Testis (tissue), 2 donors: Measurements from ENCODE around the gene ZMYND10.

Experiments
- POLR2A ChIP-seq: fragments of 450-650 bp; IDR thresholded peaks from one replicate; pipeline ENCODE4 v1.6.1; 2017; ENCODE audit warnings: antibody characterized with exemption, mild to moderate bottlenecking, moderate library complexity
- TF ChIP-seq, protein P1 (sequence below), 3 experiments: fragments of 450-650 bp in 2 of 3; fragments of 200-600 bp in 1 of 3; sonication (generic) in 1 of 3; IDR thresholded peaks; one replicate each; pipeline ENCODE4 v1.5.1; 2016 to 2019; ENCODE audit warnings: antibody characterized with exemption in 3 of 3, mild to moderate bottlenecking in 2 of 3, moderate library complexity in 1 of 3

DNA sequence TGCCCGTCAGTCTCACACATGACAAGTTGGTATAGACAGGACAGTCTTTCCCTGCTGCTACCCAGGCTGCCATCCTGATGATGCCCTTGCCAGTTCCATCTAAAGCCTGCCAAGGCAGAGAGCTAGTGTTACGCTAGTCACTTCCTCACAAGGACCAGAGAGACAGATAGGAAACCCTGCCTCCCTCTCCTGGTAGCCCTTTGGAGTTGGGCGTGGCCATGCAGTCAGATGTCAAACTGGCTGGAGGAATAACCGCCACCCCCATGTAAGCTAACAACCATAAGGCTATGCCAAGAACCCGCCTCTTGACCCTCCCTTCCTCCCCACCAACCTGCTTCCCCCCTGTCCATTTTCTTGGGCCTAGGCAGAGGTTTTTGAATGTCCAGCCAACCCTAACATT is 11.0 kb upstream of the ZMYND10 start:
- TF ChIP-seq, protein P1, sequence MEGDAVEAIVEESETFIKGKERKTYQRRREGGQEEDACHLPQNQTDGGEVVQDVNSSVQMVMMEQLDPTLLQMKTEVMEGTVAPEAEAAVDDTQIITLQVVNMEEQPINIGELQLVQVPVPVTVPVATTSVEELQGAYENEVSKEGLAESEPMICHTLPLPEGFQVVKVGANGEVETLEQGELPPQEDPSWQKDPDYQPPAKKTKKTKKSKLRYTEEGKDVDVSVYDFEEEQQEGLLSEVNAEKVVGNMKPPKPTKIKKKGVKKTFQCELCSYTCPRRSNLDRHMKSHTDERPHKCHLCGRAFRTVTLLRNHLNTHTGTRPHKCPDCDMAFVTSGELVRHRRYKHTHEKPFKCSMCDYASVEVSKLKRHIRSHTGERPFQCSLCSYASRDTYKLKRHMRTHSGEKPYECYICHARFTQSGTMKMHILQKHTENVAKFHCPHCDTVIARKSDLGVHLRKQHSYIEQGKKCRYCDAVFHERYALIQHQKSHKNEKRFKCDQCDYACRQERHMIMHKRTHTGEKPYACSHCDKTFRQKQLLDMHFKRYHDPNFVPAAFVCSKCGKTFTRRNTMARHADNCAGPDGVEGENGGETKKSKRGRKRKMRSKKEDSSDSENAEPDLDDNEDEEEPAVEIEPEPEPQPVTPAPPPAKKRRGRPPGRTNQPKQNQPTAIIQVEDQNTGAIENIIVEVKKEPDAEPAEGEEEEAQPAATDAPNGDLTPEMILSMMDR (IDR thresholded peaks at IDR 0.05): no peak
- no peak for TF ChIP-seq POLR2A
